ENCODE data around the gene RENBP. TPM values are rescaled to one million over a fixed set of nuclear protein-coding genes. Genes with fewer than 3 reads are reported as not detected.

Gene RENBP
- total and polyA plus RNA-seq, 5 donors from 2014 or later, result 0.62 to 15.3 (median 1.2) TPM

DNA sequence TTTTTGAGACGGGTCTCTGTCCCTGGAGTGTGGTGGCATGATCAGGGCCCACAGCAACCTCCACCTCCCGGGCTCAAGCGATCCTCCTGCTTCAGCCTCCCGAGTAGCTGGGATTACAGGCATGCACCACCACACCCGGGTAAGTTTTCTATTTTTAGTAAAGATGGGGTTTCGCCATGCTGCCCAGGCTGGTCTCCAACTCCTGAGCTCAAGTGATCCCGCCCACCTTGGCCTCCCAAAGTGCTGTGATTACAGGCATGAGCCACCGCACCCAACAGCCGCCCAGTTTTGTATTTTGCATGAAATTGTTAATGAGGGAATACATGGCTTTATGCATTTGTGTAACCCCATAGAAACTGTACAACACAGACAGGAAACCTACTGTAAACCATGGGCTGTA lies 15.6 kb downstream of the RENBP start:
- Mint-ChIP-seq H3K27ac (peak overlapping the region; percentile 94 to 99 (median 95)), H3K27me3 (peaks cover 4% of the 10 kb centered on the region), H3K4me3 (peak overlapping the region; percentile 69 to 98 (median 96)), H3K4me1 (peaks cover 4 to 74% (median 14%) of the 10 kb centered on the region in 4 donors), H3K9me3 (no peaks in the 10 kb centered on the region), H3K36me3 (peaks cover 10% of the 10 kb centered on the region)
- ATAC-seq (ENCODE audit: low read depth in 2 of 2) (no peak), DNase-seq (no peak)
- Histone ChIP-seq H3K27ac (ENCODE audit: insufficient read depth, low read length, poor library complexity, severe bottlenecking) (peak overlapping the region; percentile 96), H3K36me3 (ENCODE audit: control insufficient read depth, insufficient read depth, low read length) (peaks cover 2% of the 10 kb centered on the region), H3K4me3 (ENCODE audit: low read depth, low read length) (peak overlapping the region; percentile 47), H3K9me3 (ENCODE audit: control insufficient read depth in 2 of 2, low read length in 2 of 2) (no peaks in the 10 kb centered on the region), H3K4me1 (ENCODE audit: control insufficient read depth, insufficient read depth, low read length, poor library complexity, severe bottlenecking) (peaks cover 51% of the 10 kb centered on the region), H3K27me3 (ENCODE audit: control insufficient read depth, insufficient read depth, low read length) (no peaks in the 10 kb centered on the region)

DNA sequence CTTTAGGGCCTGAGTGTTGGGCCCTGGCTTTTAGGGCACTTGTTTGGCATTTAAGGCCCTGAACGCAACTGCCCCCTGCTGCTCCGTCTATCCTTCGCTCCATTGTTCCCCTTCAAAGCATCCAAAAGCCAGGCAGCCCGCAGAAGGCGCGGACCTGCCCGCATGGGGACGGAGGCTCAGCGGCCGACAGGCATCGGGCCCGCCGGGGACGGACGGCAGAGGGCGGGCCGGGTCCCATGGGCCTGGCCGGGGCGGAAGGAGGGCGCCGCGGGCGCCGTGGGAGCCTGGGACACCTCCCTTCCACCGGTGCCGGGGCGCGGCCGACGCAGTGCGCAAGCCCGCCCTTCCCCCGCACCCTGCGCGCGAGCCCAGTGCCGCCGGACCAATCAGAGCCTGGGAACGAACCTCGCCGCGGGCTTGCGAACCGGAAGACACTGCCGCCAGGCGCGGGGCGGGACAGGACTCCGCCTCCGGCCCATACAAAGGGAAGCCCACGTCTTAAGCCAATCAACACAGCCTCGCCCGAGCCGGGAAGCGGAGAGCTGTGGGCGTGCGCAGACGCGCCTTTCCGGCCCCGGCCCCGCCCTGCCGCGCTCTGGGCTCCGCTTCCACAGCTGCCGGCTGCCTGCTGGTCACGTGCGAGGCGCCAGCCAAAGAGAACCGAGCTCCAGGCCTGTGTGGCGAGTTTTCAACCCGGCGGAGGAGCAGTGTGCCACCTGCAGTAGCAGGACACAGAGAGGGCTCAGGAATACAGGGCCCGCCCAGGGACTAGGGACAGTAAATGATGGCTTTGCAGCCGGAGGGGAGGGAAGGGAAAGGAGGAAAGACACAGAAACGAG lies 16.3 kb downstream of the RENBP start:
- Mint-ChIP-seq H3K27me3 (peaks cover 4% of the 10 kb centered on the region), H3K27ac (peak overlapping the region; percentile 98 to 100 (median 99)), H3K9me3 (no peaks in the 10 kb centered on the region), H3K36me3 (peaks cover 10% of the 10 kb centered on the region), H3K4me3 (peak overlapping the region; percentile 93 to 98 (median 96)), H3K4me1 (peaks cover 4 to 76% (median 12%) of the 10 kb centered on the region in 4 donors)
- Histone ChIP-seq H3K36me3 (ENCODE audit: control insufficient read depth, insufficient read depth, low read length) (peaks cover 2% of the 10 kb centered on the region), H3K4me1 (ENCODE audit: control insufficient read depth, insufficient read depth, low read length, poor library complexity, severe bottlenecking) (peaks cover 56% of the 10 kb centered on the region), H3K27me3 (ENCODE audit: control insufficient read depth, insufficient read depth, low read length) (no peaks in the 10 kb centered on the region), H3K9me3 (ENCODE audit: control insufficient read depth in 2 of 2, low read length in 2 of 2) (no peaks in the 10 kb centered on the region), H3K27ac (ENCODE audit: insufficient read depth, low read length, poor library complexity, severe bottlenecking) (peak overlapping the region; percentile 96), H3K4me3 (ENCODE audit: low read depth, low read length) (peak overlapping the region; percentile 73)
- ATAC-seq (ENCODE audit: low read depth in 2 of 2) (peak; percentile 77 to 80), DNase-seq (peak; percentile 89 to 100 (median 97))

DNA sequence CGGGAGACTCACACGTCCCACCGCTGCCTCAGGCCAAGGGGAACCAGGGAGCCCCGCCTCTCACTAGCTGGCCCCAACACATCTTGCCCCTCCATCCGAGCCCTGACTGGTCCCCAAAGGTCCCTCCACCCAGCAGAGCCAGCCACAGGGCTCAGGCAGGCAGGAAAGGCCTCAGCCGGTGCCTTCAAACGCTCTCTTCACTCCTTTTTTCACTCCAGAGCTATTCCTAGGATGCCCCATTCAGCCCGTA lies 16.8 kb downstream of the RENBP start:
- Mint-ChIP-seq H3K4me3 (peak overlapping the region; percentile 93 to 98 (median 96)), H3K27me3 (peaks cover 4% of the 10 kb centered on the region), H3K36me3 (peaks cover 10% of the 10 kb centered on the region), H3K9me3 (no peaks in the 10 kb centered on the region), H3K4me1 (peaks cover 4 to 78% (median 12%) of the 10 kb centered on the region in 4 donors), H3K27ac (peak overlapping the region; percentile 98 to 100 (median 99))
- no peak for ATAC-seq (ENCODE audit: low read depth in 2 of 2)
- H3K36me3 ChIP-seq (ENCODE audit: control insufficient read depth, insufficient read depth, low read length), result peaks cover 2% of the 10 kb centered on the region
- peak overlapping the region; percentile 73 for H3K4me3 ChIP-seq (ENCODE audit: low read depth, low read length)
- H3K4me1 ChIP-seq (ENCODE audit: control insufficient read depth, insufficient read depth, low read length, poor library complexity, severe bottlenecking), result peaks cover 61% of the 10 kb centered on the region
- H3K27ac ChIP-seq (ENCODE audit: insufficient read depth, low read length, poor library complexity, severe bottlenecking), result peak overlapping the region; percentile 96
- DNase-seq, result peak in 1 of 3 donors; percentile 57
- no peaks in the 10 kb centered on the region for H3K27me3 ChIP-seq (ENCODE audit: control insufficient read depth, insufficient read depth, low read length)
- H3K9me3 ChIP-seq (ENCODE audit: control insufficient read depth in 2 of 2, low read length in 2 of 2), result no peaks in the 10 kb centered on the region

DNA sequence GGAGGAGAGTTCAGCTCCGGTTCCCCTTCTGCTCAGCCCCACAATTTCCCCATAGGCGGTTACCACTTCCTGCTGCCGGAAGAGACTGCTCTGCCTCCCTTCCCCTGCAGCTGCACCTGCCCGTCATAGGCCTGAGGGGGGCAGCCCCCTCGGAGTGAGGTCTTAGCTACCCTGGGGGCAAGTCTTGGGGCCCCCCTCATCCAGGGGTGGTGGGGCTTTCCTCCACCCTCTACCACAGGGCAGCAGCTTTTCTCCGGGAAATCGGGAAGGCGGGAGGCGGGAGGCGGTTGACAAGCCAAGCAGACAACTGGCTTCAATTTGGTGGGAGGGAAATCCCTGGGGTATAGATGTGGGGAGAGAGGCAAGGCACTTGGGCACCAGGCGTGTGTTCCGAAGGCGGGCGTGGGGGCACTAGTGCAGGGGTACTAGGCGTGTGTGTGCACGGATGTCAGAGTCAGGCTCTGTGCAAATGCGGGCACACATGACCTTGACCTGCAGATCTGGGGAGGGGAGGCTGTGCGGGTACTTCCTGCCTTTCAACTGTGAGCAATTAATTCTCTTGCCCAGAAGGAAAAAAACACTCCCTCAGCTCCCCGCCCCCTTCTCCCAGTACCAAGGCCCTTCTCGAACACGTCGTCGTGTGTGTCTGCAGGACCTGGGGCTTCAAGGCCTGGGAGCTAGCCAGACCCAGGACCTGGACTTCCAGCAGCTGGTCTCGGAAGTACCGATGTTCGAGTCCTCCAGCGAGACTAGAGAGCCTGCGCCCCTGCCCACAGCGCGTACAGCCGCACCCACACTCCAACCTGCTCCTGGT lies 17.4 kb downstream of the RENBP start:
- Histone ChIP-seq H3K9me3 (ENCODE audit: control insufficient read depth in 2 of 2, low read length in 2 of 2) (no peaks in the 10 kb centered on the region), H3K27me3 (ENCODE audit: control insufficient read depth, insufficient read depth, low read length) (no peaks in the 10 kb centered on the region), H3K4me1 (ENCODE audit: control insufficient read depth, insufficient read depth, low read length, poor library complexity, severe bottlenecking) (peaks cover 67% of the 10 kb centered on the region), H3K27ac (ENCODE audit: insufficient read depth, low read length, poor library complexity, severe bottlenecking) (peak overlapping the region; percentile 96), H3K4me3 (ENCODE audit: low read depth, low read length) (peak overlapping the region; percentile 73), H3K36me3 (ENCODE audit: control insufficient read depth, insufficient read depth, low read length) (peaks cover 2% of the 10 kb centered on the region)
- peak overlapping the region; percentile 98 to 100 (median 99) for H3K27ac Mint-ChIP-seq
- ATAC-seq (ENCODE audit: low read depth in 2 of 2), result peak; percentile 53 to 54
- H3K4me3 Mint-ChIP-seq, result peak overlapping the region; percentile 93 to 98 (median 96)
- peaks cover 4% of the 10 kb centered on the region for H3K27me3 Mint-ChIP-seq
- H3K9me3 Mint-ChIP-seq, result no peaks in the 10 kb centered on the region
- peaks cover 4 to 83% (median 14%) of the 10 kb centered on the region in 4 donors for H3K4me1 Mint-ChIP-seq
- DNase-seq, result peak; percentile 76 to 92 (median 88)
- H3K36me3 Mint-ChIP-seq, result peaks cover 10% of the 10 kb centered on the region

DNA sequence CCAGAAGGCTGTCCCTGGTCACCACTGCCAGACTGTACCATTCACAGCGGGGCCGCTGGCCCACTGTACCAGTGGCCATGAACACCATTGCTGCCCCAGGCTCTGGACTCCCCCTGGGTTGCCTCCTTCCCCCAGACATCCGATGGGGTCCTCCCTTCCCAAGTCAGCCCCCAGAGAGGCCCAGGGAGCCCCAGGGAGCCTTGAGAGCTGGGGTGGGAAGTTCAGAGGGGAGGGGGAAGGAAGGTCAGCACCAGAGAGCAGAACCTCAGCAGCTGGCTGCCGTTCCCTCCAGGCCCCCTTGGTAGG lies 17.9 kb downstream of the RENBP start:
- Mint-ChIP-seq H3K9me3 (no peaks in the 10 kb centered on the region), H3K36me3 (peaks cover 7% of the 10 kb centered on the region), H3K4me3 (peak overlapping the region; percentile 93 to 98 (median 96)), H3K4me1 (peaks cover 4 to 86% (median 12%) of the 10 kb centered on the region in 4 donors), H3K27me3 (peaks cover 4% of the 10 kb centered on the region), H3K27ac (peak overlapping the region; percentile 98 to 100 (median 99))
- Histone ChIP-seq H3K27me3 (ENCODE audit: control insufficient read depth, insufficient read depth, low read length) (no peaks in the 10 kb centered on the region), H3K4me3 (ENCODE audit: low read depth, low read length) (peak overlapping the region; percentile 57), H3K36me3 (ENCODE audit: control insufficient read depth, insufficient read depth, low read length) (peaks cover 2% of the 10 kb centered on the region), H3K9me3 (ENCODE audit: control insufficient read depth in 2 of 2, low read length in 2 of 2) (no peaks in the 10 kb centered on the region), H3K4me1 (ENCODE audit: control insufficient read depth, insufficient read depth, low read length, poor library complexity, severe bottlenecking) (peaks cover 72% of the 10 kb centered on the region), H3K27ac (ENCODE audit: insufficient read depth, low read length, poor library complexity, severe bottlenecking) (peak overlapping the region; percentile 96)
- DNase-seq, result no peak
- no peak for ATAC-seq (ENCODE audit: low read depth in 2 of 2)

DNA sequence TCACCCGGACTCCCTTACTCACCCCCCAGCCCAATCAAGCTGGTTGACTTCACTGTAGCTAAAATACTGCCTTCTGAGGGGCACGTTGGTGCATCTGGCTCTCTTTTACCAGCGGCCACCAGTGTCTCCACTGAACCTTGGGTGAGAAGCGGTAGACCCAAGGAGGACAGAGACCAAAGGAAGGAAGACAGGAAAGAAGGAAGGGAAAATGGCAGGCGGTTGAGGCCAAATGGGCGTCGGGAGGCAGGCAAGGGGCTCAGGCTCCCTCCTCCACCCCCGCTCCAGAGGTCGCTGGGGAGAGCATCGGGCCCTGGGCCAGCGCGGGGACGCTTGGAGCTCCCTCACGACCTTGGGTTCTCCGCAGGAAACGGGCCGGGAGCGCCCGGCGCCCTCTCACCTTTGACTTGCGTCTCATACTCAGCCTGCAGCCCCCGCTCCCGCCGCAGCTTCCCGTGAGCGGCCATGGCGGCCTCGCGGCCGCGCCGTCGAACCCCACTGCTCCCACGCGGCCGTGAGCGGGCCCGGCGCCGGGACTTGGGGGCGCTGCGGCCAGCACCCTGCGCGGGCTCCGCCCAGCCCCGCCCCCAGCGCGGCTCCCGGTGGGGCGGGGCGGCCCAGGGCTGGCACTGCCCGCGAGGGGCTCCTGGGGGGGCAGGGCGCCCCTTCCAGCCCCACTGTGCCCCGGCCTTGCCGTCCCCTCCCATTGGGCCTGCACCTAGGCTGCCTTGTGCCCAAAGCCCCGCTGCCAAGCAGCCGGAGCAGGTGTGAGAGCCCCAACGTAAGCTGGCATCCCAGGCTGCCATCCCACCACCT lies 18.5 kb downstream of the RENBP start, which contains the start of gene ARHGAP4:
Gene ARHGAP4, minus strand, starts transcription at position 526 of the 813 bp plus-strand sequence. Its CDS starts 62 bp downstream, at position 464.
- Histone ChIP-seq H3K4me3 (ENCODE audit: low read depth, low read length) (peak within 1 kb of the TSS; percentile 85), H3K36me3 (ENCODE audit: control insufficient read depth, insufficient read depth, low read length) (peaks cover 1% of the 10 kb centered on the region), H3K27me3 (ENCODE audit: control insufficient read depth, insufficient read depth, low read length) (no peaks in the 10 kb centered on the region), H3K4me1 (ENCODE audit: control insufficient read depth, insufficient read depth, low read length, poor library complexity, severe bottlenecking) (peaks cover 78% of the 10 kb centered on the region), H3K9me3 (ENCODE audit: control insufficient read depth in 2 of 2, low read length in 2 of 2) (no peaks in the 10 kb centered on the region), H3K27ac (ENCODE audit: insufficient read depth, low read length, poor library complexity, severe bottlenecking) (peak within 1 kb of the TSS; percentile 96)
- H3K4me3 Mint-ChIP-seq, result peak within 1 kb of the TSS; percentile 95 to 98 (median 97)
- no peaks in the 10 kb centered on the region for H3K9me3 Mint-ChIP-seq
- no peak for ATAC-seq (ENCODE audit: low read depth in 2 of 2)
- DNase-seq, result peak; percentile 30 to 62 (median 37)
- peaks cover 4% of the 10 kb centered on the region for H3K27me3 Mint-ChIP-seq
- H3K4me1 Mint-ChIP-seq, result peaks cover 4 to 84% (median 9%) of the 10 kb centered on the region in 4 donors
- H3K27ac Mint-ChIP-seq, result peak within 1 kb of the TSS; percentile 98 to 100 (median 99)
- peaks cover 4% of the 10 kb centered on the region for H3K36me3 Mint-ChIP-seq

DNA sequence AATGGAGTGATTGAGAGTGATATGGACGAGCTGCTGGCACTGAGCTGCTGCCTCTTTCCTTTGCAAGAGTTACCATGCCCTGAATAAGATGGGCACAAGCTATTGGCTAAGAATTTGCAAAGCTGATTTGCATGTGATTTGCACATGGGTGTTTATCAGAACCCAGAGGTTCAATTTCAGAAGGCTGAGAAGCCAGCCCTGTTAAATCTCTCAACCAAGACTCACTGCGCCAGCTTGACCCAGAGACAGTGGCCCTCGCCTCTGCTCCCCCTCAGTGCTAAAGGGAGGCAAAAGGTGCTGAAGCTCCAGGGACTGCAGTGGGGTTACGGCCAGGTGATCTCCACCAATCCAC lies 19.1 kb downstream of the RENBP start:
- peaks cover 4 to 78% (median 9%) of the 10 kb centered on the region in 4 donors for H3K4me1 Mint-ChIP-seq
- H3K4me3 Mint-ChIP-seq, result peak overlapping the region; percentile 95 to 98 (median 97)
- peaks cover 4% of the 10 kb centered on the region for H3K27me3 Mint-ChIP-seq
- Histone ChIP-seq H3K36me3 (ENCODE audit: control insufficient read depth, insufficient read depth, low read length) (peaks cover 3% of the 10 kb centered on the region), H3K9me3 (ENCODE audit: control insufficient read depth in 2 of 2, low read length in 2 of 2) (no peaks in the 10 kb centered on the region), H3K4me3 (ENCODE audit: low read depth, low read length) (peak overlapping the region; percentile 85), H3K27ac (ENCODE audit: insufficient read depth, low read length, poor library complexity, severe bottlenecking) (peak overlapping the region; percentile 96), H3K4me1 (ENCODE audit: control insufficient read depth, insufficient read depth, low read length, poor library complexity, severe bottlenecking) (peaks cover 80% of the 10 kb centered on the region), H3K27me3 (ENCODE audit: control insufficient read depth, insufficient read depth, low read length) (no peaks in the 10 kb centered on the region)
- peak overlapping the region; percentile 87 to 94 (median 90) for H3K27ac Mint-ChIP-seq
- ATAC-seq (ENCODE audit: low read depth in 2 of 2), result no peak
- no peaks in the 10 kb centered on the region for H3K9me3 Mint-ChIP-seq
- DNase-seq, result peak in 2 of 3 donors; percentile 42 to 71
- peaks cover 4% of the 10 kb centered on the region for H3K36me3 Mint-ChIP-seq
